Naive thymus-derived CD8-positive, alpha-beta T cell (primary cell): ENCODE data around the gene AMOTL2. TPM values are rescaled to one million over a fixed set of nuclear protein-coding genes. Genes with fewer than 3 reads are reported as not detected.

Experiments
- ATAC-seq, 2 donors: fragments of 150-1000 bp; cut with Tn5 transposase in 1 of 2; sonication (Bioruptor Pico), chemical (Tn5 transposase) in 1 of 2; 1 replicate in 1 of 2; 2 replicates in 1 of 2; pipeline ENCODE4 v1.10.0; 2021; ENCODE audit warnings: mild to moderate bottlenecking in 2 of 2, moderate library complexity in 2 of 2
- POLR2A ChIA-PET: fragments of 350-600 bp; sonication (Branson Sonifier 250); formaldehyde crosslinking; loops from one replicate; lab custom pipeline; 2021; ENCODE audit warnings: antibody characterized with exemption; lab: Charles Lee
- DNase-seq, 10 donors: peaks; one replicate each; pipeline versions ENCODE4 v3.0.0 to v3.0.0-alpha.2; 2020 to 2022
- H3K27ac Mint-ChIP-seq, 10 donors: one replicate each; pipeline ENCODE4 v1.8.0; 2020 to 2022; ENCODE audit warnings: mild to moderate bottlenecking in 10 of 10, mixed read lengths in 10 of 10, moderate library complexity in 4 of 10, inconsistent platforms in 1 of 10
- H3K27me3 Mint-ChIP-seq, 5 donors: one replicate each; pipeline ENCODE4 v1.8.0; 2021 to 2022; ENCODE audit warnings: mixed read lengths in 5 of 5
- H3K36me3 Mint-ChIP-seq, 3 donors: one replicate each; pipeline ENCODE4 v1.8.0; 2020 to 2022; ENCODE audit warnings: mixed read lengths in 3 of 3, mild to moderate bottlenecking in 2 of 3, inconsistent platforms in 1 of 3
- H3K4me1 Mint-ChIP-seq, 4 donors: one replicate each; pipeline ENCODE4 v1.8.0; 2021 to 2022; ENCODE audit warnings: mixed read lengths in 4 of 4
- H3K4me3 Mint-ChIP-seq, 10 donors: one replicate each; pipeline ENCODE4 v1.8.0; 2020 to 2022; ENCODE audit warnings: mild to moderate bottlenecking in 10 of 10, mixed read lengths in 10 of 10, moderate library complexity in 6 of 10, inconsistent platforms in 1 of 10
- H3K9me3 Mint-ChIP-seq, 9 donors: one replicate each; pipeline ENCODE4 v1.8.0; 2020 to 2022; ENCODE audit warnings: mixed read lengths in 9 of 9, mild to moderate bottlenecking in 3 of 9, inconsistent platforms in 1 of 9, moderate library complexity in 1 of 9
- polyA plus RNA-seq, 3 donors: library from polyadenylated mRNA; unstranded; fragments of 300-500 nt; fragmentation: Illumina TruSeq; gene quantifications; one replicate each; pipeline ENCODE4 v1.2.3, GENCODE V29; 2021
- total RNA-seq, 8 experiments: library from RNA in 2 of 8; stranded (reverse) in 2 of 8; gene quantifications; one replicate each; pipeline ENCODE4 v1.2.3 and lab custom pipeline; 2021 to 2026

Gene AMOTL2
- total and polyA plus RNA-seq, 5 experiments from 2014 or later: not detected

- no peak overlapping the region for H3K4me3 Mint-ChIP-seq
- H3K27me3 Mint-ChIP-seq: peaks cover 0 to 9% (median 3%) of the 10 kb centered on the region in 5 donors
- ATAC-seq (no peak), DNase-seq (no peak)
- H3K9me3 Mint-ChIP-seq: no peaks in the 10 kb centered on the region
- peaks cover 19 to 28% (median 25%) of the 10 kb centered on the region in 4 donors for H3K4me1 Mint-ChIP-seq
- H3K36me3 Mint-ChIP-seq: no peaks in the 10 kb centered on the region
- POLR2A ChIA-PET: no interaction called here
- H3K27ac Mint-ChIP-seq: no peak overlapping the region
Measured at GRCh38 chr3:134362221-134362620, 12.0 kb downstream of the AMOTL2 start.

- POLR2A ChIA-PET: no interaction called here
- DNase-seq (no peak), ATAC-seq (no peak)
- H3K4me3 Mint-ChIP-seq: no peak overlapping the region
- no peaks in the 10 kb centered on the region for H3K9me3 Mint-ChIP-seq
- H3K36me3 Mint-ChIP-seq: no peaks in the 10 kb centered on the region
- H3K27me3 Mint-ChIP-seq: peaks cover 0 to 9% (median 3%) of the 10 kb centered on the region in 5 donors
- H3K4me1 Mint-ChIP-seq: peaks cover 19 to 28% (median 25%) of the 10 kb centered on the region in 4 donors
- no peak overlapping the region for H3K27ac Mint-ChIP-seq
Measured at GRCh38 chr3:134361162-134361835, 12.9 kb downstream of the AMOTL2 start.

- POLR2A ChIA-PET: no interaction called here
- Mint-ChIP-seq H3K36me3 (no peaks in the 10 kb centered on the region), H3K27me3 (peaks cover 0 to 9% (median 3%) of the 10 kb centered on the region in 5 donors), H3K9me3 (no peaks in the 10 kb centered on the region), H3K27ac (no peak overlapping the region), H3K4me1 (peaks cover 15 to 21% (median 19%) of the 10 kb centered on the region in 4 donors), H3K4me3 (no peak overlapping the region)
- DNase-seq (no peak), ATAC-seq (no peak)
Measured at GRCh38 chr3:134360046-134360445, 14.2 kb downstream of the AMOTL2 start.

GRCh38 chr3:134359121-134360010, 14.9 kb downstream of the AMOTL2 start:
- Mint-ChIP-seq H3K36me3 (no peaks in the 10 kb centered on the region), H3K27ac (no peak overlapping the region), H3K9me3 (no peaks in the 10 kb centered on the region), H3K4me1 (peaks cover 8 to 15% (median 12%) of the 10 kb centered on the region in 4 donors), H3K4me3 (no peak overlapping the region), H3K27me3 (peaks cover 0 to 9% (median 3%) of the 10 kb centered on the region in 5 donors)
- no peak for DNase-seq
- POLR2A ChIA-PET: no interaction called here
- ATAC-seq: no peak

GRCh38 chr3:134357914-134358811, 16.1 kb downstream of the AMOTL2 start:
- no peak overlapping the region for H3K27ac Mint-ChIP-seq
- H3K27me3 Mint-ChIP-seq: peaks cover 0 to 9% (median 3%) of the 10 kb centered on the region in 5 donors
- H3K4me1 Mint-ChIP-seq: peaks cover 1 to 3% (median 3%) of the 10 kb centered on the region in 4 donors
- no peaks in the 10 kb centered on the region for H3K36me3 Mint-ChIP-seq
- DNase-seq (no peak), ATAC-seq (no peak)
- no peak overlapping the region for H3K4me3 Mint-ChIP-seq
- no peaks in the 10 kb centered on the region for H3K9me3 Mint-ChIP-seq
- POLR2A ChIA-PET: no interaction called here

- DNase-seq (no peak), ATAC-seq (no peak)
- Mint-ChIP-seq H3K4me3 (no peak overlapping the region), H3K27me3 (peaks cover 0 to 9% (median 3%) of the 10 kb centered on the region in 5 donors), H3K9me3 (no peaks in the 10 kb centered on the region), H3K36me3 (no peaks in the 10 kb centered on the region), H3K4me1 (no peaks in the 10 kb centered on the region), H3K27ac (no peak overlapping the region)
- POLR2A ChIA-PET: no interaction called here
Measured at GRCh38 chr3:134357261-134357913, 16.9 kb downstream of the AMOTL2 start.

GRCh38 chr3:134356411-134357040, 17.7 kb downstream of the AMOTL2 start:
- no peak overlapping the region for H3K4me3 Mint-ChIP-seq
- ATAC-seq (no peak), DNase-seq (no peak)
- POLR2A ChIA-PET: no interaction called here
- H3K36me3 Mint-ChIP-seq: no peaks in the 10 kb centered on the region
- H3K27ac Mint-ChIP-seq: peak overlapping the region in 1 of 10 donors; percentile 24
- no peaks in the 10 kb centered on the region for H3K9me3 Mint-ChIP-seq
- H3K4me1 Mint-ChIP-seq: peaks cover 0 to 5% (median 0%) of the 10 kb centered on the region in 4 donors
- H3K27me3 Mint-ChIP-seq: peaks cover 0 to 9% (median under 1%) of the 10 kb centered on the region in 5 donors

GRCh38 chr3:134355416-134355815, 18.8 kb downstream of the AMOTL2 start:
- POLR2A ChIA-PET: no interaction called here
- DNase-seq: no peak
- Mint-ChIP-seq H3K4me3 (no peak overlapping the region), H3K27me3 (peaks cover 0 to 6% (median 0%) of the 10 kb centered on the region in 5 donors), H3K27ac (no peak overlapping the region), H3K9me3 (no peaks in the 10 kb centered on the region), H3K36me3 (no peaks in the 10 kb centered on the region), H3K4me1 (peaks cover 0 to 5% (median 0%) of the 10 kb centered on the region in 4 donors)
- no peak for ATAC-seq

GRCh38 chr3:134354612-134355251, 19.5 kb downstream of the AMOTL2 start:
- no peaks in the 10 kb centered on the region for H3K27me3 Mint-ChIP-seq
- H3K4me1 Mint-ChIP-seq: peaks cover 0 to 5% (median 0%) of the 10 kb centered on the region in 4 donors
- POLR2A ChIA-PET: no interaction called here
- DNase-seq (no peak), ATAC-seq (no peak)
- no peaks in the 10 kb centered on the region for H3K9me3 Mint-ChIP-seq
- no peaks in the 10 kb centered on the region for H3K36me3 Mint-ChIP-seq
- H3K4me3 Mint-ChIP-seq: no peak overlapping the region
- no peak overlapping the region for H3K27ac Mint-ChIP-seq

- no peak for DNase-seq
- ATAC-seq: no peak
- POLR2A ChIA-PET: no interaction called here
- Mint-ChIP-seq H3K9me3 (no peaks in the 10 kb centered on the region), H3K36me3 (no peaks in the 10 kb centered on the region), H3K4me1 (peaks cover 0 to 5% (median 0%) of the 10 kb centered on the region in 4 donors), H3K27ac (no peak overlapping the region), H3K27me3 (no peaks in the 10 kb centered on the region), H3K4me3 (no peak overlapping the region)
Measured at GRCh38 chr3:134353831-134354611, 20.2 kb downstream of the AMOTL2 start.
